Tracheal epithelial cell (primary cell): Measurements from ENCODE around the gene RIT1. TPM values are rescaled to one million over a fixed set of nuclear protein-coding genes. Genes with fewer than 3 reads are reported as not detected.

ENCODE experiments used
- total RNA-seq: library from RNA; depleted of rRNA; stranded (reverse); fragments of >200 nt; gene quantifications from 2 replicates; pipeline ENCODE4 v1.2.1, GENCODE V29; 2014

The RIT1 gene
- 35.0 and 35.2 TPM in 2 replicates for total RNA-seq

GRCh38 chr1:155911156-155912055 is at the start of gene RIT1:
RIT1 (minus strand) TSS chr1:155911349; CDS start chr1:155910761, 588 bp downstream.

GRCh38 chr1:155940993-155941844 is 30.1 kb upstream of the RIT1 start, which contains the start of gene RXFP4:
RXFP4 (plus strand) TSS chr1:155941638; CDS start chr1:155941710, 72 bp downstream.

GRCh38 chr1:155934097-155934935 is 23.2 kb upstream of the RIT1 start, which contains the start of gene KHDC4:
KHDC4 (minus strand) TSS chr1:155934413; CDS start chr1:155934373, 40 bp downstream.

GRCh38 chr1:155859234-155859829 is 51.8 kb downstream of the RIT1 start, which contains the start of gene SYT11:
SYT11 (plus strand) TSS chr1:155859567; CDS start chr1:155859762, 195 bp downstream.

GRCh38 chr1:155856975-155857930 is 53.9 kb downstream of the RIT1 start, which contains the start of gene GON4L:
GON4L (minus strand) TSS chr1:155857214; CDS start chr1:155853780, 3,434 bp downstream.

Other genes starting within 250 kb of the RIT1 start
- gene YY1AP1, start 222.6 kb downstream of the RIT1 start, total RNA-seq = 37.4 and 56.9 TPM in 2 replicates
- 77.6 and 78.6 TPM in 2 replicates for gene DAP3, start 222.3 kb downstream of the RIT1 start, total RNA-seq
- 16.0 and 17.4 TPM in 2 replicates for gene GON4L, start 54.1 kb downstream of the RIT1 start, total RNA-seq
- 0.21 and 3.4 TPM in 2 replicates for gene SYT11, start 51.8 kb downstream of the RIT1 start, total RNA-seq
- gene KHDC4, start 23.1 kb upstream of the RIT1 start, total RNA-seq = 12.3 and 23.9 TPM in 2 replicates
- 0.24 TPM in 1 of 2 replicates, not detected in the other for gene RXFP4, start 30.3 kb upstream of the RIT1 start, total RNA-seq
- 55.6 and 76.6 TPM in 2 replicates for gene ARHGEF2, start 67.2 kb upstream of the RIT1 start, total RNA-seq
- gene SSR2, start 109.6 kb upstream of the RIT1 start, total RNA-seq = 326 and 576 TPM in 2 replicates
- gene UBQLN4, start 142.4 kb upstream of the RIT1 start, total RNA-seq = 17.6 and 18.3 TPM in 2 replicates
- 48.4 and 74.9 TPM in 2 replicates for gene LAMTOR2, start 143.4 kb upstream of the RIT1 start, total RNA-seq
- gene RAB25, start 149.8 kb upstream of the RIT1 start, total RNA-seq = 52.2 and 69.4 TPM in 2 replicates
- 1.9 and 6.5 TPM in 2 replicates for gene MEX3A, start 171.1 kb upstream of the RIT1 start, total RNA-seq
- gene LMNA, start 203.4 kb upstream of the RIT1 start, total RNA-seq = 687 and 701 TPM in 2 replicates
- gene SEMA4A, start 242.2 kb upstream of the RIT1 start, total RNA-seq = 3.4 TPM in 2 replicates